AG20443 (cell line): Measurements from ENCODE around the gene IFNLR1.
"Not testable (repeated sequence)": the region's sequence is repeated elsewhere in the genome, so short reads cannot be mapped to it uniquely, and the experiment has no call there.

ENCODE experiments used
- DNase-seq: peaks from one replicate; pipeline ENCODE4 v3.0.0; 2012; ENCODE audit warnings: low spot score, mixed read lengths

The IFNLR1 gene

GRCh38 chr1:24186993-24187790 lies at the start of gene IFNLR1:
IFNLR1 (minus strand) TSS chr1:24187289; CDS start chr1:24187248, 41 bp downstream.
- peak; percentile 69 for DNase-seq

GRCh38 chr1:24235921-24236788 lies 49.1 kb upstream of the IFNLR1 start:
- no peak for DNase-seq

- DNase-seq: no peak
These were observed 46.9 kb upstream of the IFNLR1 start for GRCh38 chr1:24233684-24234600.

GRCh38 chr1:24231701-24232100 lies 44.6 kb upstream of the IFNLR1 start:
- no peak for DNase-seq

- DNase-seq: no peak
These were observed 41.2 kb upstream of the IFNLR1 start for GRCh38 chr1:24228311-24228710.

GRCh38 chr1:24226749-24227148 lies 39.7 kb upstream of the IFNLR1 start:
- DNase-seq: no peak

- DNase-seq: no peak
These were observed 37.7 kb upstream of the IFNLR1 start for GRCh38 chr1:24224761-24225160.

- DNase-seq: no peak
These were observed 37.0 kb upstream of the IFNLR1 start for GRCh38 chr1:24224086-24224485.

GRCh38 chr1:24222793-24223192 lies 35.7 kb upstream of the IFNLR1 start:
- DNase-seq: no peak

GRCh38 chr1:24222008-24222605 lies 35.0 kb upstream of the IFNLR1 start:
- no peak for DNase-seq

- DNase-seq: no peak
These were observed 34.2 kb upstream of the IFNLR1 start for GRCh38 chr1:24221246-24221645.

- peak; percentile 9 for DNase-seq
These were observed 29.4 kb upstream of the IFNLR1 start for GRCh38 chr1:24216276-24217074.

- no peak for DNase-seq
These were observed 28.2 kb upstream of the IFNLR1 start for GRCh38 chr1:24215226-24215814.

- DNase-seq: no peak
These were observed 25.3 kb upstream of the IFNLR1 start for GRCh38 chr1:24212376-24212775.

- DNase-seq: no peak
These were observed 23.1 kb upstream of the IFNLR1 start for GRCh38 chr1:24210195-24210627.

- no peak for DNase-seq
These were observed 22.0 kb upstream of the IFNLR1 start for GRCh38 chr1:24209097-24209496.

- DNase-seq: no peak
These were observed 20.6 kb upstream of the IFNLR1 start for GRCh38 chr1:24207709-24208108.

GRCh38 chr1:24207395-24207687 lies 20.3 kb upstream of the IFNLR1 start:
- DNase-seq: not testable (repeated sequence)

- DNase-seq: no peak
These were observed 19.7 kb upstream of the IFNLR1 start for GRCh38 chr1:24206516-24207394.

- no peak for DNase-seq
These were observed 19.0 kb upstream of the IFNLR1 start for GRCh38 chr1:24206083-24206464.
